RKO (cell line): ENCODE data around the gene KCNQ2.

Experiments used
- DNase-seq: peaks from one replicate; pipeline ENCODE4 v3.0.0-alpha.2; 2016; ENCODE audit warnings: low spot score

Gene KCNQ2

DNA sequence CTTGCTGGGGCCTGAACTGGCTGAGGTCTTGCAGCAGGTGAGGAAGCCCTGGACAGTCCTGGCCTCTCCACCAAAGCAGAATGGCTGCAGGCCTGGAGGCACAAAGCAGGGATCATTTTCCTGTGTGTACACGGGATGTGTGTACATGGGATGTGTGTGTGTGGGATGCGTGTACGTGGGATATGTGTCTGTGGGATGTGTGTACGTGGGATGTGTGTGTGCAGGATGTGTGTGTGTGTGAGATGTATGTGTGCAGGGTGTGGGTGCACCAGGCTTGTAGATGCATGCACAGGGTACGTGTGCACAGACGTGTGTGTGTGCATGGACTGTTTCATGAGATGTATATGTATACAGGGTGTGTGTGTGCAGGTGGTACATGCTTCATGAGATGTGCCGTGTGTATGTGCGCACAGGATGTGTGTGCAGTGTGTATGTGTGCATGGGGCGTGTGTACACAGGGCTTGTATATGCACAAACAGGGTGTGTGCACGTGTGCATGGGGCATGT is 103.4 kb downstream of the KCNQ2 start:
- no peak for DNase-seq

DNA sequence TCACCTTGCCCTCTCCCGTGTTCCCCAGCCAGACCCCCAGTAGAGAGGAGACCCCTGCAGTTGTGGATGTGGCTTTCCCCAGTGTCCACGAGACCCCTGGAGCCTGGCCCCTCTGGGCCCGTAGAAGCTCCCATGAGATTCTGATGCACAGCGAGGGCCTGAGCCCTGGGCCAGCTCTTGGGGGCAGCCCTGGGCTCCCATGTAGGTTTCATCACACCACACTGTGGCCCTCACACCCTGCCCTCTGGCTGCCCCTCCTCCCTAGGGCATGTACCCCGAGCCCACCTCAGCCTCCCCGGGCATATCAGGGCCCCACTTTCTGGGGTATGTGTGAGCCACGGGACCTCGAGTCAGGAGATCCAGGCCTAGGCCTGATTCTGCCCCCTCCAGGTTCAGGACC is 104.3 kb downstream of the KCNQ2 start:
- DNase-seq = no peak

GRCh38 chr20:63367446-63368055 is 104.9 kb downstream of the KCNQ2 start:
- no peak for DNase-seq

GRCh38 chr20:63366390-63367365 is 105.8 kb downstream of the KCNQ2 start:
- no peak for DNase-seq

GRCh38 chr20:63365601-63366389 is 106.7 kb downstream of the KCNQ2 start:
- no peak for DNase-seq

DNA sequence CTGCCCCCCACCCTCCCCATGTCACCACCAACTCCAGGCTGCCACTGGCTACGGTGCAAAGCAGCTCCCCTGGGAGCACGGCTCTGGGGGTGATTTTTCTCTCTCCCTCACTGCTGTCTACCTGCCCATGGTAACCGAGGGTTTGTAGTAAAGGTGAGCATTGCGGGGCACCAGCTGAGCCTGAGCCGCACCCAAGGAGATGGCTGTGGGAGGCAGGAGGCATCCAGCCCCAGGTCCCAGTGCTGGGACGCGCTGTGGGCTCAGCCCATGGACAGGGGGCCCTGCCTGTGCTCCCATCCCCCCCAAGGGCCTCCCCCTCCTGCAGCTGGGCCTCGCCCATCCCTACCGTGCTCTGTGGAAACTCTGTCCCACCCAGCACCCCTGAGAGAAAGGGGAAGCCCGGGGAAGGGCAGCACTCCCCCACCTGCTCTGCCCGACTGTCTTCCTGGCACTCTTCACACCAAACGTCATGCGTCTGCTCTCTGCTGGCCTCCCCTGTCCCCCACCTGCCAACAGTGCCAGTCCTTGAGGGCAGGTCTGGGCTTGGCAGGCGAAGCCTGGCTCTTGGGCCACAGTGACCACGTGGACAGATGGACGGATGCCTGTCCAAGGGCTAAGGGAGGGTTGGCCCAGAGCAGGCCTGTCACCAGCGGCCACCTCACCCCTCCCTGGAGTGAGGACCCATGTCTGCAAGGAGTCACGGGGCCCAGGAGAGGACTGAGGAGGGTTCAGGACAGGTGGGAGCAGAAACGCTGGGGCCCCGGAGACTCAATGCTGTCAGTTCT is 107.5 kb downstream of the KCNQ2 start:
- no peak for DNase-seq

DNA sequence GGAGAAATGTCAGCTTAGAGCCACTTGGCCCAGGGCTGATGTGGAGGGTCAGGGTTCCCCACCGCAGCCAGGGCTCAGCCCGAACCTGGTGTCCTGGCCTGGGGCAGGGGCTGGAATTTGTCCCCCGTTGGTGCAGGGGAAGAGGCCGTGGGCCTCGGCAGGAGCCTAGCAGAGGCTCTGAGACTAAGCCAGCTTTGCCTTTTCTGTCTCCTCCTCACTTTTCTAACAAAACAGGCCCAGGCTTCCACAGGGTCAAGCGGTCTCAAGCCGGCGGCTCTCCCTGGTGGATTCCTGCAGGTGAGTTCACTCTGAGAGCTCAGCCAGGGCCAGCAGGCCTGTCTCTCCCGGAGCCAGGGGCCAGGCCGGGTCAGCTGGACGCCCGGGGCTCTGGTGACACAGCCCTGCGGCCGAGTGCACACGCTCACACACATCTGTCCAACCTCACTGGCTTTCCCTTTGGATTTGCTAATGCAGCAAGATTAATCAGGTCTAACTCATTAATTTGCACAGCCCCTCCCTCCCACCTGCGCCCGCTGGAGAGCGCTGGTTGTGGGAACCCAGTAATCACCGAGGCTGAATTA is 108.4 kb downstream of the KCNQ2 start:
- DNase-seq = no peak

DNA sequence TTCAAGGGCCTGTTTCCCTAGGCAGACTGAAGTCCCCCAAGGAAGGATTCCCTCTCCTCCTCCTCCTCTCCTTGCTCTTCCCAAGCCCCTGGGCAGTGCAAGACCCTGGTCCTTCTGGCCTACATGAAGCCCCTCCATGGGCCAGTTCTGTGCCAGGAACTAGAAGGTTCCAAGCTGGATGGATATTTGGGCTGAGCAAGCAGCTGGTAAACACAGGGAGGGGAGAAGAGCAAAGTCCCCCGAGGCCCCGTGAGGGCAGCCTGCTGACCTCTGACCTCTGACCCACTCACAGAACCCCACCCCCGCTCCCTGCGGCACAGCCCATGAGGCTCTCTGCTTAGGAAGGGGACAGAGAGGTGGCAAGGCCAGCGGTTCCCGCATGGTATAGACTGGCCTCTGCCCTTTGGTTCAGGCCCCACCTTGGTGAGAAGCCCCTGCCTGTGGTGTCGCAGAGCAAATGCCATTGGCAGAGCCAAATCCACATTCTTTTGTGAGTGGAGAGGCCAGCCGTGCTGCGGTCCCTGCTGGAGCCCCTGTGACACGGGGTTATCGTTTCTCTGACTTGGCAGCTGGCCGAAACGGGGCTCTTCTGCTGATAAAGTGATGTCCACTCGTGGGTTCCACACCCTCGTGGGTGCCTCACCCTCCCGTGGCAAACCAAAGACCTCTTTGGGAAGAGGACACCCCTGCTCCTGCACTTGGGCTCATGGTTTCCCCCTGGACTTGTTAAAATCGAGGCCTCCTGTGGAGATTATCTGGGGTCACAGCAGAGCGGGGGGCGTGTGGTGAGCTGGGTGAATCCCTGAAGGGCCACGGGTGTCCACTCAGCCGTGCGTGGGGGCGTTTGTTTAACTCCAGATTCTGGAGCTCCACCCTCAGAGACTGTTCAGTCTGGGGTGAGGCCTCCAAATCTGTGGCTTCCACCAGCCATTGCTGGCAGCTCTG is 109.2 kb downstream of the KCNQ2 start:
- no peak for DNase-seq

DNA sequence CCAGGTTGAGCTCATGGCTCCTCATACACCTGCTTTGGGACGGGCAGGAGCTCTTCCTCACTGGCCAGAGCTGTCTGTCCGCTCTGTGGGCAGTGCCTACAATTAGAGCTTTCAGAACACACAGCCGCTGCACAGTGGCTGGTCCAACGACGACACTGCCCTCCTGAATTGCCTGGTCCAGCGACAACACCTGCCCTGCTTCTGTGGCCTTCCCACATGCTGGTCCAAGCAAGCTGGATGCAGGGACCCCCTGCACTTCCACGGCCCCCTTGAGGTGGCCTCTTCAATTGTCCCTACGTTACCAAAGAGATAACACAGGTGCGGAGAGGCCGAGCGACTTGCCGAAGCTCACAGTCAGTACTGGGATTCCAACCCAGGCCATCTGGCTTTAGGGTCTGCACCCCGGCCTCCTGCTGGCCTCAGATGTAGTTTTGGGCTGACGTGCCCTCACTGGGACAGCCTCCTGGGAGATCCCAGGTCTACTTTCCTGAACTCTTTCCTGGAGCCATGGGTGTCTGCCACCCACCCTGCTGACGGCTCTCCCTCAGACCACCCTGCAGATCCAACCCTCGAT is 109.9 kb downstream of the KCNQ2 start:
- no peak for DNase-seq

DNA sequence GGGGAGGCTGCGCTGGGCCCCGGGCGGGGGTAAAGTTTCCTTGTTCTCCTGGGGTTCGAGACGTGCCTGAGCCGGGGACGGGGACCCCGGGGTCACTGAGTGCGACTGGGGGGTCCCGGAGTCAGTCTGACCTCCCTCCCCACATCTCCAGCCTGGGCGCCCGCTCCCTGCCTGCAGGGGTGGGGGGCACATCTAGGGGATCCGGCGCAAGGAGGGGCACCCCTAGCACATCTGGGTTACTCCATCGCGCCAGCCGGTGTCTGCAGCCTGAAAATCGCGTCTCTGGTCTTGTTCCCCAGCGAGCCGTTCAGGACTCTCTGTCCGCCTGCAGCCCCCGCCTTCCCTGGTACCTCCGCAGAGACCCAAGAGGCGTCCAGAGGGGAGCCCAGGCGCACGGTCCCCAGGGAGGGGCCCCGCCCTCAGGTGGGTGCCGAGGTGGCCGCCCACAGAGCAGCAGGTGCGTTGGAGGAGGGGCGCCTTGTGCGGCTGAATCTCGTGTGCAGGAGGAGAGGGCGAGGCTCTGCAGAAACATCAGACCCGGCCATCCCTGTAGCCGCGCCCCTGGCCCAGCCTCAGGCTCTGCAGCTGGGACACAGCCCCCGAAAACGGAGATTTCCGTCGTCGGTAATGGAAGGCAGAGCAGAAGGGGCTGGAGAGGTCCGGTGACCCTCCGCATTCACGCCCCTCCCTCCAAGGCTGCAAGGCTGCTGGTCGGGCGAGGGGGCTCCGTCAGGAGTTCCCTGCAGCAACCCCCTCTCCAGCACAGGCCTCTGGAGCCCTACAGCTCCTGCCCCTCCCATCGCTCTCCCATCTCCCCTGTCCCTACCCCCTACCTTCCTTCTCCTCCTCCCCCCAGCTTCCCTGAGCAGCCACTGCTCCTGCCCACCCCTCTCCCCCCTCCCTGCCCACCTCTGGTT is 110.7 kb downstream of the KCNQ2 start:
- DNase-seq = no peak

GRCh38 chr20:63360850-63361518 is 111.5 kb downstream of the KCNQ2 start, which contains the start of gene CHRNA4:
CHRNA4 (minus strand) TSS chr20:63361349; CDS start chr20:63361165, 184 bp downstream.
- DNase-seq = no peak

DNA sequence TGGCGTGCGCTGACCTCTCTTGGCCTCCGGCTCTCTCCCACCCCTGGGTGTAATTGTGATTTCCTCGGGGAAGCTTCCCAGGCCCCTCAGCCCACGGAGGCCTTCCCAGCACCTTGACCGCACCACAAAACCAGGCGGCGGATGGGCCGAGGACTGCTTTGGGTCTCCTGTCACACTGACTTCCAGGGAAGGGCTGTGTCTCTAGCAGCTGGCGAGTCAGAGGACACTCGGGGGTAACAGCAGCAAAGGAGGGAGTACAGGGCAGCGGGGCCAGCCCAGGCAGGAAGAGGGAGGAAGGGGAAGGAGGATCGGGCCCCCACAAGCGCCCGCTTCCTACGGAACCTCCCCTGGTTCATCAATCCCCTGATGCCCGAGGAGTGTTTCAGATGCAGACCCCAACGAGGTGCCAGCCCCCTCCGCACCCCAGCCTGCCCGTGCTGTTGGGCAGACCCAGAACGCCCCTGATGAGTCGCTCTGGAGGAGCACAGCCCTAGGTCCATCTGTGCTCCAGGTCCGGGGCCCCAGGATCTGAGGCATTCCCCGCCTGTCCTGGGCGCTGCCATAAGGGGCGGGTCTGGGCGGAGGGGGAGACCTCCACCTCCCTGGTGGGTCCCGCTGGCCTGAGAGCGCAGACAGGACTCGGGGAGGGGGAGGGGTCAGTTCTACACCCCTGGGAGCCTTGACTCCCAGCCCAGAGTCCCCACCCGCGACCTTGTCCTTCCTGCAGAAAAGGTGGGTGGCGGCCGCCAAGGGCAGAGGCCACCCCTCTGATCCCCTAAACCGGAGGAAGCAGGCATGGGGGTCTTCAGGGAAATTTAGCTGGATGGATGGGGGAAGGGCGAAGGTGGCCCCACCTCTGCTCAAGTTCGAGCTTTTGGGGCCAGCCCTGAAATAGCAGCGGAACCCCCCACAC is 112.3 kb downstream of the KCNQ2 start:
- DNase-seq = no peak

- DNase-seq = no peak
Measured at GRCh38 chr20:63359164-63359934, 113.1 kb downstream of the KCNQ2 start.

DNA sequence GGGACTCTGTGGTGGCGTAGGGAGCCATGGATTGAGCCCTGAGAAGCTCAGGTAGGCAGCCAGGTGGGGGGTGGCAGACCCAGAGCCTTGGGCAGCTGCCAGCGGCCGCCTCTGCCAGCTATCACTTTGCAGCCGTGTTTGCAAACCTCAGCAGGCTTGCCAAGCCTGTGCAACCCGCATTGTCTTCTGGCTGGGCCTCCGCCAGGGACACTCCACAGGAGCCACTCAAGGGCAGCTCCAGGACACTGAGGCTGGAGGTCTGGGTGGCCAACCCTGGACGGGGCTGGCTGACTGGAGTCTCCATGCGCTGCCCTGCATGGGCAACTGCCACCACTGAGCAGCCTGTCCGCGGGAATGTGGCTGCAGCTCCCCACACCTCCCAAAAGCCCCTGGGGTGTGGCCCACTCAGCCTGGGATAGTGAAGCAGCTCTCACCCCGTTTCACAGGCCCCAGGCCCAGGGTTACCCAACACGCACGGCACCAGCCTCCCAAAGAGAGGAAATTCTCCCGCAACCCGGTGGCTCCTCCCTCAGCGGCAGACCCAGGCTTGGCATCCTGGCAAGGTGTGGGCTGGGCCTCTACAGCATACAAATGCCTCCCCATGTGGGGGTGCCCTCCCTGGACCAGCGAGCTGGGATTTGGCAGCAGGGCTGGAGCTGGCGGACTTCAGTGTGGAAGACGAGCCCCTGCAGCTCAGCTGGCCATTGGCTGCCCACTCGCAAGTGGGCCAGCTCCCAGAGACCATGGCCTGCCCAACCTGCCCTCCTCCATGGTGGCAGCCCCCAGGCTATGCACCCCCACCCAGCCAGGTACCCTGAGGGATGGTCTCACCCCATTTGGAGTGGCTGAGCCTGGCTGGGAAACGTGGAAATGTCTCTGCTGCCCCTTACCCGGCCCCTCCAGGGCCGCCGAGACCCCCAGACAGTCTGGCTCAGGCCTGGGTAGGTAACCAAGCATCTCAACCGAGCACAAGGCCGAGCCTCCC is 114.2 kb downstream of the KCNQ2 start:
- no peak for DNase-seq
